ENCODE results near the gene GNB1.
"Not testable (repeated sequence)": the region's sequence is repeated elsewhere in the genome, so short reads cannot be mapped to it uniquely, and the experiment has no call there.

Gene GNB1

DNA sequence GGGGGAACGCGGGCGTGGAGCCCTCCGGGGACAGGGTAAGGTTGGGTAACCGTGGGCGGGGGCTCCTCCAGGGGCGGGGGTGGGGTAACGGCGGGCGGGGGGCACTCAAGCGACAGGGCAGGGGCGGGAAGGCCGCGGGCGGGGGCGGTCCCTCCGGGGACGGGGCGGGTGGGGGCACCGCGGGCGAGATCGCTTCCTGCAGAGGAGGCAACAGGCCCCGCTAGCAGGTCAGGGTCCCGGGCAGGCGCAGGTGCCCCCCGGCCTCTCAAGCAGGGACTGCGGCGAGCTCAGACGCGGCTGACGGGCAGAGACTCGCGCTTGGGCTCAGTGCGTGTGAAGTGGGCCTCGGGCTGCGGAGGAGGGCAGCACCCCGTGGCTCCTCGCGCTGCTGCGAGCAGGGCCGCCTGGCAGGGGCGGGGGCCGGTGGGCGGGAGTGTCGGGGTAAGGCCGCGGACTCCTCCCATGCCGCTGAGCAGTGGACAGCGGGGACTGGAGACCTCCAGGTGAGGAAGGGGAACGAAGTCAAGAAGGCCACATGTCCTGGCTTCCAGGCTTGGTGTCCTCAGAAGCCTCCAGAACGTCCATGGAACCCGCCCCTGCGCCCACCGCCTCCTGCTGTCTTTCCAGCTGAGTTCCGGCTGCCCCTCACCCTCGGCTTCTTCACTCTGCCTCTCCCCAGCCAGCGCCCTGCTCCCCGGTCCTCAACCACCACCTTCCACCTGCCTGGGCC is 627 bp upstream of the GNB1 start:
- H3K4me1 ChIP-seq (ENCODE audit: control insufficient read depth, insufficient read depth, low read length), result peaks cover 66% of the 10 kb centered on the region

DNA sequence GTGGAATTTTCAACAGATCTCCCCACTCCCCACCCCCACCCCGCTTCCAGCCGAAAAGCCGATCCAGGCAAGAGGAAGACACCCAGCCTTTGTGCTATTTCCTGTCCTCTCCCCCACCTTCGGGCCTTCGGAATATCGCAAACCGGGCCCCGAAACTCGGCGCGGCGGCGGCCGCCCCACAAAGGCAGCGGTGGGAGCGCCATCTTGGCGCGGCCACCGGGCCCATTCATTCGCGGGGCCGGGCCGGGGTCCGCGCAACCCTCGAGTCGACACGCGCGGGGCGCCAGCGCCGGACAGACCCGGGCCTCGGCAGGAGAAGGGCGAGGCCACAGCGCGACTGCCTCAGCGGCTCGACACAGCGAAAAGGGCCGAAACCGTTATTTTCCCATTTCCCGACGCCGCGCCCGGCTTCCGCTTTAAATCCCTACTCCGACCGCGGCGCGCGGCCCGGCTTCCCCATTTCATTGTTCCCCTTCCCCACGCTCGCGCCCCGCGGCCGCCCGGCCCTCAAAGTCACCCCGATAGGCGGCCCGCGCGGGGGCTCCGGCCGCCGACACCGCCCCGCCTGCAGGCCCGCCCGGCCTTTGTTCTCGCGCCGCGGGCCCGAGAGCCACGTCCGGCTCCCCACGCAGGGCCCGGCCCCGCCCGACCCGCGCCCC is 911 bp downstream of the GNB1 start:
- Histone ChIP-seq H3K9ac (ENCODE audit: low read length) (peak overlapping the region; percentile 59), H3K4me1 (ENCODE audit: control insufficient read depth, insufficient read depth, low read length) (peaks cover 52% of the 10 kb centered on the region), H3K4me3 (ENCODE audit: low read length) (no peak overlapping the region), H3K27me3 (ENCODE audit: control insufficient read depth, insufficient read depth, low read length) (no peaks in the 10 kb centered on the region), H3K9me3 (ENCODE audit: control insufficient read depth, low read length) (no peaks in the 10 kb centered on the region), H3K36me3 (ENCODE audit: control insufficient read depth, insufficient read depth, low read length) (no peaks in the 10 kb centered on the region)

More for the DNA sequence above, 627 bp upstream of the GNB1 start:
- H3K9ac ChIP-seq (ENCODE audit: low read length), result peak overlapping the region; percentile 79
- no peaks in the 10 kb centered on the region for H3K9me3 ChIP-seq (ENCODE audit: control insufficient read depth, low read length)
- H3K4me3 ChIP-seq (ENCODE audit: low read length), result peak overlapping the region; percentile 1
- peaks cover 7% of the 10 kb centered on the region for H3K27me3 ChIP-seq (ENCODE audit: control insufficient read depth, insufficient read depth, low read length)
- no peaks in the 10 kb centered on the region for H3K36me3 ChIP-seq (ENCODE audit: control insufficient read depth, insufficient read depth, low read length)

- H3K9ac ChIP-seq (ENCODE audit: low read length), result peak overlapping the region; percentile 59
- H3K9me3 ChIP-seq (ENCODE audit: control insufficient read depth, low read length), result no peaks in the 10 kb centered on the region
- H3K4me1 ChIP-seq (ENCODE audit: control insufficient read depth, insufficient read depth, low read length), result peaks cover 45% of the 10 kb centered on the region
- H3K4me3 ChIP-seq (ENCODE audit: low read length), result no peak overlapping the region
- no peaks in the 10 kb centered on the region for H3K36me3 ChIP-seq (ENCODE audit: control insufficient read depth, insufficient read depth, low read length)
- H3K27me3 ChIP-seq (ENCODE audit: control insufficient read depth, insufficient read depth, low read length), result no peaks in the 10 kb centered on the region
Measured at GRCh38 chr1:1889090-1889750, 1.7 kb downstream of the GNB1 start.

- not testable (repeated sequence) for H3K9ac ChIP-seq (ENCODE audit: low read length); H3K27me3 ChIP-seq (ENCODE audit: control insufficient read depth, insufficient read depth, low read length)
Measured at GRCh38 chr1:1883890-1884289, 7.0 kb downstream of the GNB1 start.

DNA sequence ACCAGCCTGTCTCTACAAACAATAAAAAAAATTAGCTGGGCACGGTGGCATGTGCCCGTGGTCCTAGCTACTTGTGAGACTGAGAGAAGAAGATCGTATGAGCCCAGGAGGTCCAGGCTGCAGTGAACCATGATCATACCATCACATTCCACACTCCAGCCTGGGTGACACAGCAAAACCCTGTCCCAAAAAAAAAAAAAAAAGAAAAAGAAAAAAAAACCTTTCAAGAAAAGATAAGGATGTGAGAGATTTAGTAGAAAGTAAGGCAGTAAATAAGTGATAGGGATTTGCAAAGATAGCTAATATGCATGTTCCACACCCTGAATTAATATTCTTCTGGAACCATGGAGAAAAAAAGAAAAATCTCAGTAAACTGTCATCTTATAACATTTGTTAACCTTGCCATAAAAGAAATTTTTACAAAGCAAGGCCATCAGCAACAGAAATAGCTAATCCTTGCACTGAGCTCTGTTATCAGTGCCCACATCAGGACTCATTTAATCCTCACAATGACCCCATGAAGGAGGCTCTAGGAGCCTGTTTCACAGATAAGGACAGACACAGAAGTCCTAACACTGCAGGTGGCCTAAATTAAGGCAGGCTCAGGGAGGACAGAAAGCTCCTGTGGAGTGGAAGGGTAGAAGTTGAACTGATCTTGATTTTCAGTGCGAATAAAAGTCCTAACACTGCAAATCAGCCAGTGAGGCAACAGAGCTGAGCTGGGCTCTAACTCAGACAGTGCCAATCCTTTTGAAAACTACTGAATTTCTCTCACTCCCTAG is 7.6 kb downstream of the GNB1 start:
- Histone ChIP-seq H3K4me1 (ENCODE audit: control insufficient read depth, insufficient read depth, low read length) (peaks cover 40% of the 10 kb centered on the region), H3K36me3 (ENCODE audit: control insufficient read depth, insufficient read depth, low read length) (peaks cover 7% of the 10 kb centered on the region), H3K9ac (ENCODE audit: low read length) (no peak overlapping the region), H3K4me3 (ENCODE audit: low read length) (no peak overlapping the region), H3K27me3 (ENCODE audit: control insufficient read depth, insufficient read depth, low read length) (no peaks in the 10 kb centered on the region), H3K9me3 (ENCODE audit: control insufficient read depth, low read length) (no peaks in the 10 kb centered on the region)

More at GRCh38 chr1:1883890-1884289, 7.0 kb downstream of the GNB1 start:
- H3K9me3 ChIP-seq (ENCODE audit: control insufficient read depth, low read length); H3K36me3 ChIP-seq (ENCODE audit: control insufficient read depth, insufficient read depth, low read length); H3K4me3 ChIP-seq (ENCODE audit: low read length): not testable (repeated sequence)
- peaks cover 46% of the 10 kb centered on the region for H3K4me1 ChIP-seq (ENCODE audit: control insufficient read depth, insufficient read depth, low read length)

DNA sequence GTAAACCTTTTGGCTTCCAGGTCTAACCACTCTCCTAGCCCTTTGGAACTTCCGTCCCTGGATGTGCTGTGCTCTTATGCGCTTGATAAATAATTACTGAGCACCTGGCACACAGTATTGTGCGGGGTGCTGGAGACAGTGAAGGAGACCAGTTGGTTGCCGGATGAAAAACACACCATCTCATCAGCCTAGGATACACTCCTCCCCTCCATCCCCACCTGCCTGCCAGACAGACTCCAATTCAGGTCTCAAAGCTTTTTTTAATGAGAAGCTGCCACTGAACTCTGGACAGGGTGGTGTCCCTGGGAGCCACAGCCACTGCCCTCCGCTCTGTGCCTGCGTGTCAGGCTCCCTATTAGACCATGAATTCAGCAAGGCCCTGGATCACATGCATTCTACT is 9.2 kb downstream of the GNB1 start:
- Histone ChIP-seq H3K9me3 (ENCODE audit: control insufficient read depth, low read length) (no peaks in the 10 kb centered on the region), H3K36me3 (ENCODE audit: control insufficient read depth, insufficient read depth, low read length) (peaks cover 7% of the 10 kb centered on the region), H3K27me3 (ENCODE audit: control insufficient read depth, insufficient read depth, low read length) (no peaks in the 10 kb centered on the region), H3K9ac (ENCODE audit: low read length) (no peak overlapping the region), H3K4me3 (ENCODE audit: low read length) (no peak overlapping the region), H3K4me1 (ENCODE audit: control insufficient read depth, insufficient read depth, low read length) (peaks cover 32% of the 10 kb centered on the region)

- H3K9ac ChIP-seq (ENCODE audit: low read length), result peak overlapping the region; percentile 17
Measured at GRCh38 chr1:1880617-1881312, 10.1 kb downstream of the GNB1 start.

GRCh38 chr1:1879942-1880341 is 10.9 kb downstream of the GNB1 start:
- Histone ChIP-seq H3K4me3 (ENCODE audit: low read length) (no peak overlapping the region), H3K4me1 (ENCODE audit: control insufficient read depth, insufficient read depth, low read length) (peaks cover 32% of the 10 kb centered on the region), H3K36me3 (ENCODE audit: control insufficient read depth, insufficient read depth, low read length) (peaks cover 7% of the 10 kb centered on the region), H3K27me3 (ENCODE audit: control insufficient read depth, insufficient read depth, low read length) (no peaks in the 10 kb centered on the region), H3K9me3 (ENCODE audit: control insufficient read depth, low read length) (no peaks in the 10 kb centered on the region), H3K9ac (ENCODE audit: low read length) (no peak overlapping the region)

More at GRCh38 chr1:1880617-1881312, 10.1 kb downstream of the GNB1 start:
- H3K4me1 ChIP-seq (ENCODE audit: control insufficient read depth, insufficient read depth, low read length), result peaks cover 32% of the 10 kb centered on the region
- H3K36me3 ChIP-seq (ENCODE audit: control insufficient read depth, insufficient read depth, low read length), result peaks cover 7% of the 10 kb centered on the region
- no peak overlapping the region for H3K4me3 ChIP-seq (ENCODE audit: low read length)
- no peaks in the 10 kb centered on the region for H3K9me3 ChIP-seq (ENCODE audit: control insufficient read depth, low read length)
- H3K27me3 ChIP-seq (ENCODE audit: control insufficient read depth, insufficient read depth, low read length), result no peaks in the 10 kb centered on the region

GRCh38 chr1:1877865-1878436 is 12.9 kb downstream of the GNB1 start:
- no peaks in the 10 kb centered on the region for H3K27me3 ChIP-seq (ENCODE audit: control insufficient read depth, insufficient read depth, low read length)
- peaks cover 11% of the 10 kb centered on the region for H3K36me3 ChIP-seq (ENCODE audit: control insufficient read depth, insufficient read depth, low read length)
- H3K9me3 ChIP-seq (ENCODE audit: control insufficient read depth, low read length), result no peaks in the 10 kb centered on the region
- H3K9ac ChIP-seq (ENCODE audit: low read length), result no peak overlapping the region
- peaks cover 33% of the 10 kb centered on the region for H3K4me1 ChIP-seq (ENCODE audit: control insufficient read depth, insufficient read depth, low read length)
- H3K4me3 ChIP-seq (ENCODE audit: low read length), result no peak overlapping the region

GRCh38 chr1:1876335-1876930 is 14.5 kb downstream of the GNB1 start:
- Histone ChIP-seq H3K27me3 (ENCODE audit: control insufficient read depth, insufficient read depth, low read length) (no peaks in the 10 kb centered on the region), H3K4me3 (ENCODE audit: low read length) (no peak overlapping the region), H3K36me3 (ENCODE audit: control insufficient read depth, insufficient read depth, low read length) (peaks cover 11% of the 10 kb centered on the region), H3K9ac (ENCODE audit: low read length) (no peak overlapping the region), H3K4me1 (ENCODE audit: control insufficient read depth, insufficient read depth, low read length) (peaks cover 25% of the 10 kb centered on the region), H3K9me3 (ENCODE audit: control insufficient read depth, low read length) (no peaks in the 10 kb centered on the region)

- Histone ChIP-seq H3K9me3 (ENCODE audit: control insufficient read depth, low read length) (no peaks in the 10 kb centered on the region), H3K4me3 (ENCODE audit: low read length) (no peak overlapping the region), H3K36me3 (ENCODE audit: control insufficient read depth, insufficient read depth, low read length) (peaks cover 11% of the 10 kb centered on the region), H3K4me1 (ENCODE audit: control insufficient read depth, insufficient read depth, low read length) (peaks cover 20% of the 10 kb centered on the region), H3K9ac (ENCODE audit: low read length) (no peak overlapping the region), H3K27me3 (ENCODE audit: control insufficient read depth, insufficient read depth, low read length) (no peaks in the 10 kb centered on the region)
Measured at GRCh38 chr1:1875932-1876331, 15.0 kb downstream of the GNB1 start.
